Mesothelial cell of epicardium (in vitro differentiated cells): ENCODE data around the gene ADAM12. TPM values are rescaled to one million over a fixed set of nuclear protein-coding genes. Genes with fewer than 3 reads are reported as not detected.

ENCODE experiments used
- DNase-seq, 2 experiments: peaks; one replicate each; pipeline ENCODE4 v3.0.0; 2021; ENCODE audit warnings: low spot score in 2 of 2; ENCODE audit not compliant: unreplicated experiment in 2 of 2
- H3K27ac Mint-ChIP-seq: 2 replicates; pipeline ENCODE4 v1.8.0; 2021; ENCODE audit warnings: mixed read lengths
- H3K27me3 Mint-ChIP-seq: 2 replicates; pipeline ENCODE4 v1.8.0; 2021; ENCODE audit warnings: low read depth, mixed read lengths
- H3K36me3 Mint-ChIP-seq: 2 replicates; pipeline ENCODE4 v1.8.0; 2021; ENCODE audit warnings: mixed read lengths
- H3K4me1 Mint-ChIP-seq: 2 replicates; pipeline ENCODE4 v1.8.0; 2021; ENCODE audit warnings: mixed read lengths
- H3K4me3 Mint-ChIP-seq: 2 replicates; pipeline ENCODE4 v1.8.0; 2021; ENCODE audit warnings: mild to moderate bottlenecking, moderate library complexity, mixed read lengths
- H3K9me3 Mint-ChIP-seq: 2 replicates; pipeline ENCODE4 v1.8.0; 2021; ENCODE audit warnings: mixed read lengths
- total RNA-seq: library from RNA; stranded (reverse); gene quantifications from 3 replicates; pipeline ENCODE4 v1.2.1, GENCODE V29; 2021
- TF ChIP-seq, protein P1 (sequence below): fragments of 200-600 bp; sonication (generic); IDR thresholded peaks from one replicate; pipeline ENCODE4 v1.5.0; 2021; ENCODE audit warnings: antibody characterized with exemption; ENCODE audit not compliant: unreplicated experiment

Gene ADAM12
- total RNA-seq, 1 donor from 2014 or later = 13.3 TPM

DNA sequence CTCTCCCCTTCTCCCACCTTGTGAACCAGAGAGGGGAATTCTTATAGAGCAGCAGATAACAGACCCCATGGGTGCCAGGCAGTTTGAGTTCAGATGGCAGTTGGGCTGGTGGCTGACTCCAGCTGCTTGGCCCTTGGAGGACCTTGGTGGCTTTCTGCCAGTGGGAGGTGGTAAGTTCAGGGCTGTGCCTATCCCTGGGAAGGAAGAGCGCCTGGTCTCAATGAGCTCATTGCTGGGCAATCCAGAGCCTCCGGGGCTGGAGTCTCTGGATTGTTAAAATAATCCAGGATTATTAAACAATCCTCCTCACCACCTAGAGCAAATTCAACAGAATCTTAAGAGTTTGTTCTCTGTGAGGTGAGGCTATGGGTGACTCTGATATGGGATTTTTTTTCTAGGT, 386.7 kb downstream of the ADAM12 start:
- TF ChIP-seq, protein P1, sequence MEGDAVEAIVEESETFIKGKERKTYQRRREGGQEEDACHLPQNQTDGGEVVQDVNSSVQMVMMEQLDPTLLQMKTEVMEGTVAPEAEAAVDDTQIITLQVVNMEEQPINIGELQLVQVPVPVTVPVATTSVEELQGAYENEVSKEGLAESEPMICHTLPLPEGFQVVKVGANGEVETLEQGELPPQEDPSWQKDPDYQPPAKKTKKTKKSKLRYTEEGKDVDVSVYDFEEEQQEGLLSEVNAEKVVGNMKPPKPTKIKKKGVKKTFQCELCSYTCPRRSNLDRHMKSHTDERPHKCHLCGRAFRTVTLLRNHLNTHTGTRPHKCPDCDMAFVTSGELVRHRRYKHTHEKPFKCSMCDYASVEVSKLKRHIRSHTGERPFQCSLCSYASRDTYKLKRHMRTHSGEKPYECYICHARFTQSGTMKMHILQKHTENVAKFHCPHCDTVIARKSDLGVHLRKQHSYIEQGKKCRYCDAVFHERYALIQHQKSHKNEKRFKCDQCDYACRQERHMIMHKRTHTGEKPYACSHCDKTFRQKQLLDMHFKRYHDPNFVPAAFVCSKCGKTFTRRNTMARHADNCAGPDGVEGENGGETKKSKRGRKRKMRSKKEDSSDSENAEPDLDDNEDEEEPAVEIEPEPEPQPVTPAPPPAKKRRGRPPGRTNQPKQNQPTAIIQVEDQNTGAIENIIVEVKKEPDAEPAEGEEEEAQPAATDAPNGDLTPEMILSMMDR = no peak
- Mint-ChIP-seq H3K4me3 (no peak overlapping the region), H3K36me3 (peaks cover 7% of the 10 kb centered on the region), H3K27ac (no peak overlapping the region), H3K4me1 (peaks cover 10% of the 10 kb centered on the region), H3K9me3 (peaks cover 3% of the 10 kb centered on the region), H3K27me3 (no peaks in the 10 kb centered on the region)
- DNase-seq = no peak

DNA sequence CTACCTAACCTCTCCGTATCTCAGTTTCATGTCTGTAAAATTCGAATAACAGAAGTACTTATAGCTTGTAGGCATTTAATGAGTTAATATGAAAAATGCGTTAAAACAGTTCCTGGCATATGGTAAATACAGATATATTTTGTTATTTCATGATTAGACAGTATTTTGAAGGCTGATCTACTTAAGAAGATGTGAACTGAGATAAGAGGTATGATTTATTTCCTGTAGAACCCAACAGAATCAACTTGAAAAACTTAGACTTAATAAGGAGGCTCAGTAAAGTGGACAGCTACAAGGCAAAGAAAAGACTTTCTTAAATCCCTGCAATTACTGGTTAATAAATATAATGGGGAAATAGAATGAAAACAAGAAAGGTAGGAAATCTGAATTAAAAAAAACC, 388.6 kb downstream of the ADAM12 start:
- H3K4me3 Mint-ChIP-seq = no peak overlapping the region
- H3K36me3 Mint-ChIP-seq = peaks cover 7% of the 10 kb centered on the region
- TF ChIP-seq, protein P1 = no peak
- H3K9me3 Mint-ChIP-seq = peaks cover 3% of the 10 kb centered on the region
- no peak overlapping the region for H3K27ac Mint-ChIP-seq
- H3K4me1 Mint-ChIP-seq = peaks cover 10% of the 10 kb centered on the region
- no peaks in the 10 kb centered on the region for H3K27me3 Mint-ChIP-seq
- DNase-seq = no peak

DNA sequence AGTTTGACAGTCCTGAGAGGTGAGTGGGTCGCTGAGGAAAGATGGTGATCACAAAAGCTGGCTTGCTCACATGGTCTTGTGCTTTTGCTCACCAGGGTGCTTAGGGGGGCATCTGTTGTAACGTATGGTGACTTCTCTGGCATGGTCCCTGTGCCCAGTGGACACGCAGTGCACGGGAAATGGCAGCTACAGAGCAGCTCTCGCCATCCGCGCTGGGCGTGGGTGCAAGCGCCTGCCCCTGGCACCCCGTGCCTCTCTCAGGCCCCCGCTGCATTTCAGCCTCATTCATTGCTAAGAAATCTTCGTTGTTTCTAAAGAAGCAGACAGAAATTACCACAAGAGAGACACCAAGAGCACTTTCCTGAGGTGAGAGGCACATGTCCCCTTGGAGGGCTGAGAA, 390.7 kb downstream of the ADAM12 start:
- H3K4me1 Mint-ChIP-seq = peaks cover 10% of the 10 kb centered on the region
- H3K9me3 Mint-ChIP-seq = no peaks in the 10 kb centered on the region
- TF ChIP-seq, protein P1 = no peak
- no peak for DNase-seq
- peaks cover 5% of the 10 kb centered on the region for H3K36me3 Mint-ChIP-seq
- no peak overlapping the region for H3K4me3 Mint-ChIP-seq
- no peak overlapping the region for H3K27ac Mint-ChIP-seq
- no peaks in the 10 kb centered on the region for H3K27me3 Mint-ChIP-seq

DNA sequence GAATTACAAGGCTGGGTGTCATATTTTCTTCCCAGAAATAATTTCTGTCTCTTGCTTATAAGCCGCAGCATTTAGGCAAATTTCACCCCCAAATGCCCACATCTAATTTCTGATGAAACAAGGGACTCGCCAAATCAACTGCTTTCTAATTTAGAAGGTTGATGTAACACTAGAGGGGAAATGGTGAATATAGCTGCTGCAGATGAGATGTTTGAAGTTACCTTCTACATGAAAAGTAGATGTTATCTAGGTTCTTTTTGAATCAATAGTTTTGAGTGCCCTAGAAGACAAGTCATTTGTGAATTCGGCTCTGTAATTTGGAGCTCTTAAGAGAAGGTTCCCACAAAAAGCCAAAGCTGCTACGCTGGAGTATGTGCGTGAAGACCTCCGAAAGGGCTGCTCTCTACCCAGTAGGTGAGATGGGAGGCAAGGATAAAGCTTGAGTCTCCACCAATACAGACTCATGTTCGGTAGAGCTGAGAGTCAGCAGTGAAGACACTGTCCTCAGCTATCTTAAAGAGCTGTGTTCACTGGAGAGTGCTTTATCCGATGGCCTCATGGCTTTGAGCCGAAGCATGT, 392.5 kb downstream of the ADAM12 start:
- Mint-ChIP-seq H3K4me3 (no peak overlapping the region), H3K4me1 (peaks cover 17% of the 10 kb centered on the region), H3K27ac (no peak overlapping the region), H3K36me3 (peaks cover 8% of the 10 kb centered on the region), H3K9me3 (no peaks in the 10 kb centered on the region), H3K27me3 (no peaks in the 10 kb centered on the region)
- TF ChIP-seq, protein P1 = no peak
- DNase-seq = no peak

DNA sequence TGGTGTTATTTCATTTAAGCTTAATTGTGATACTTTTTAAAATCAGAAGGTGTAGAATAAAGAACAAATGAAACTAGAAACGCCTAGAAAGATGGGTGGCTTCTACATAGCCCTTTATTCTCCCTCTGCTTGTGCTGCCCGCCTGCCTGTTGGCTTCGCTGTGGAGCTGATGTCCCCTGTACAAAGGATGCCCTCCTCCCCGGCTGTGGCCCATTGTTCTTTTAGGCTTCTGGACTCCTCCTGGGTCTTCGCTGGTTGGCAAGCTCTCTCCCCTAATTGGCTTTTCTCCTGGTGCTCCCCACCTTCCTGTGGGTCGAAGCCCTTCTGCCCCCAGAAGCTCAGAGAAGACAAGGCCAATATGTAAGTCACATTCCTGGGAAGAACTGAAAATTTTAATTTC, 393.7 kb downstream of the ADAM12 start:
- Mint-ChIP-seq H3K27ac (no peak overlapping the region), H3K4me3 (no peak overlapping the region), H3K9me3 (no peaks in the 10 kb centered on the region), H3K36me3 (peaks cover 16% of the 10 kb centered on the region), H3K4me1 (peaks cover 11% of the 10 kb centered on the region), H3K27me3 (no peaks in the 10 kb centered on the region)
- TF ChIP-seq, protein P1 = no peak
- DNase-seq = no peak

DNA sequence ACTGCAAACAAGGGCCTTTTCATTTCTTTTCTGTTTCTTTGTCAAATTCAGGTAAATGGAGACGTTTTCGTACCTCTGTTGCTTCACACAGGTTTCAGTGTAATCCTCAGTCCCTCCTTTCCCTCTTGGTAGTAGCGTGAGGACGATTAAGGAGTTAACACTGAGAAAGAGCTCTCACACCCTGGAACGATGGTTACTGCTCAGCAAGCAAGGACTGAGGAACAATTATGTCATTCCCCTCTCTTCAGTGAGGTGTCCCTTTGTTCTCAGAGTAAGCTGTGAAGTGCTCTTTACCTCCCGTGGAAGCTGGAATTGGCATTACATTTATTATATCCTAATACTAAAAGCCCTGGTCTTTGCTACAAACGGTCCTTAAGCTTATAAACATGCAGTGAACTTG, 396.0 kb downstream of the ADAM12 start:
- no peak overlapping the region for H3K4me3 Mint-ChIP-seq

More for the DNA sequence above, 396.0 kb downstream of the ADAM12 start:
- Mint-ChIP-seq H3K27ac (peak overlapping the region; percentile 23), H3K4me1 (peaks cover 8% of the 10 kb centered on the region), H3K9me3 (no peaks in the 10 kb centered on the region), H3K27me3 (no peaks in the 10 kb centered on the region), H3K36me3 (peaks cover 16% of the 10 kb centered on the region)
- no peak for DNase-seq
- TF ChIP-seq, protein P1 = no peak
